ENCODE results near the gene CCDC91.

GRCh38 chr12:28486521-28486920 is 296.3 kb downstream of the CCDC91 start:
- TF ChIP-seq POLR2A (IDR thresholded peaks at IDR 0.05): no peak
- TF ChIP-seq CTCF (IDR thresholded peaks at IDR 0.05): no peak

Measured in Peyer's patch (tissue), 4 donors.